AML-193 (cell line): ENCODE results near the gene PRKAG2.
"Not testable (repeated sequence)": the region's sequence is repeated elsewhere in the genome, so short reads cannot be mapped to it uniquely, and the experiment has no call there.

ENCODE experiments used
- DNase-seq, 2 experiments: peaks; one replicate each; lab custom pipeline; 2025; lab: John Stamatoyannopoulos, UW

The PRKAG2 gene

DNA sequence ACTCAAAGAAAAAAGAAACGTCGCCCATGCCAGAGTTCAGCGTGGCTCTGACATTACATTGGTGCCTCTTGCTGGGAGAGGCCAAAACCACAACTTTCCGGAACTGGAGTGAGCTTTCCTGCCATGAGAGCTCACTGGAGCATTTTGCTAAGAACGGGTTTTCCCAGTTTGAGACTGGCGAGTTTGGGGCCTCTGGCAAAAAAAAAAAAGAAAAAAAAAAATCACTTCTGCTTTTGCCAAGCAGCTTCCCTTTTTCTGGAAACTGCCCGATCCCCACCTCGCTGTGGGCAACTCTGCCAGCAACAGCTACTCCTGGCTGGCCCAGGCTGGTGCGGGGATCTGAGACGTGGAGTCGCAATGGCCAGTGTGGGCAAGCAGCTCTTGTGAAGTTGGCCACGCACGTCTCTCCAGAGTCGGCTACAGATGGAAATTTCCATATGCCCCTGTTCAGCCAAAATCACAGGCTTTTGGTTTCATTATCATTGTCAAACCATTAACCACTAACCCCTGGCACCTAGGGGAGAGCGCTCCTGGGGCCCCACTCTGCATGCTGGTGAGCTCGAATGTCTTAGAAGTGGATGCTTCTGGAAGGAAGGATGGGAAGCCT lies 25.7 kb downstream of the PRKAG2 start:
- peak; percentile 80 for DNase-seq

DNA sequence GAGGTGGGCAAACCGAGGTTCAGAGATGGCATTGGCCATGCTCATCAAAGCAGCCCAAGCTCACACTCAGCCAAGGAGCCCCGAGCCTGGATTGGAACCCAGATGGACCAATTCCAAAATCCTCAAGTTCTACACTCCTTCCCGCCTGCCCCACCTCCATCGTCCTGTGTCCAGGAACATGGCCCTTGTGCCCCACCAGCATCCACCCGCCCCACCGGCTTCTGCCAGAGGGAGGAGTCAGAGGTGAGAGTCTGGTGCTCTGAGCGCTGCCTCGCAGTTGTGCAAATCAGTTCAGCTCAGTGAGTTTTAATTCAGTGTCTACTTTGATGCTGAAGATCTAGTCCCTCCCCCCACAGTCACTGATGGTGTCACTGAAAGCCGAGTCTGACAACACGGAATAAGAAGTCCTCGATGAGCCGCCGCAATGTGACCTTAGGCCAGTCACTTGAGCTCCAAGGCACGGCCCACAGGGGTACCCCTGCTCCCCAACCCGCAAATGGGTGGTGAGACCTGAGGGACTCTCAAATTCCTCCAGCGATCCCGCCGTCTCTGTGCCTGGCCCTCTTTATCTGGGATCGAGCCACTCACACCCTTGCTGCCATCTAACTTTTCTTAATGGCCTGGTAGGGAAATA lies 26.3 kb downstream of the PRKAG2 start:
- no peak for DNase-seq

GRCh38 chr7:151849879-151850260 lies 27.0 kb downstream of the PRKAG2 start:
- DNase-seq = no peak

GRCh38 chr7:151849008-151849878 lies 27.7 kb downstream of the PRKAG2 start:
- DNase-seq = no peak

DNA sequence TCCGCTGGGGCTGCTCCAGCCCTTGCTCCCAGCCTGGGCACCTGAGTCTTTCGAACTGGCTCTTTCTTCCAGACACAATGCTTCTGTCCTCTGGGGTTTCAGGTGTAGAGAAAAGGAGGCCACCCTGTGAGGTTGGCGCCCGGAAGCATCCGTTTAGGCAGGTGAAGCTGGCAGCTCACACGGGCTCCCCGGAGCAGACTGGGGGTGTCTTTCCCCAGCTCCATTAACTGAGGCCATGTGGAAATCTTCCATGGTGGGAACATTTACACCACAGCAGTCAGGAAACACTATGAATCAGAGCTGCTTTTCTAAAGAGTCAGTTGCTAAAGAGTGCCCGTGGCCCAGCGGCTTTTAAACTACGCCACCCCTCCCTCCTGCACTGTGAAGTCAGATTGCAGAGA lies 29.2 kb downstream of the PRKAG2 start:
- no peak for DNase-seq

DNA sequence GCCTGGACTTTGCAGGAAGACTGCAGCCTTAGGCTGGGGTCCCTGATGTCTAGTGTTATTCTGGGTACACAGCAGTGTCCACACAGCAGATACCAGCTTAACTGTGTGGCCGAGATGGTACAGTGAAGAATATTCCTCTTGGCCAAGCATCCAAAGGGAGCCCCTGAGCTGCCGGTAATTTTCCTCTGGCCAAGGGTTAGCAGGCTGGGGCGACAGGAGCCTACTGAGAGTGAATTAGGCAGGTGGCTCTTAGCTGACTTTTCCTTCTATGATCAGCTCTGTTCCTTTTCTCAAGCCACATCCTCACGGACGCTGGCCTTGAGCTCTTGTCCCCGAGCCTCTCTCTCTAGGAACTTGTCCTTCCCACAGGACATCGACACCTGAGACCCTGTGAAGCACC lies 29.8 kb downstream of the PRKAG2 start:
- DNase-seq = no peak

DNA sequence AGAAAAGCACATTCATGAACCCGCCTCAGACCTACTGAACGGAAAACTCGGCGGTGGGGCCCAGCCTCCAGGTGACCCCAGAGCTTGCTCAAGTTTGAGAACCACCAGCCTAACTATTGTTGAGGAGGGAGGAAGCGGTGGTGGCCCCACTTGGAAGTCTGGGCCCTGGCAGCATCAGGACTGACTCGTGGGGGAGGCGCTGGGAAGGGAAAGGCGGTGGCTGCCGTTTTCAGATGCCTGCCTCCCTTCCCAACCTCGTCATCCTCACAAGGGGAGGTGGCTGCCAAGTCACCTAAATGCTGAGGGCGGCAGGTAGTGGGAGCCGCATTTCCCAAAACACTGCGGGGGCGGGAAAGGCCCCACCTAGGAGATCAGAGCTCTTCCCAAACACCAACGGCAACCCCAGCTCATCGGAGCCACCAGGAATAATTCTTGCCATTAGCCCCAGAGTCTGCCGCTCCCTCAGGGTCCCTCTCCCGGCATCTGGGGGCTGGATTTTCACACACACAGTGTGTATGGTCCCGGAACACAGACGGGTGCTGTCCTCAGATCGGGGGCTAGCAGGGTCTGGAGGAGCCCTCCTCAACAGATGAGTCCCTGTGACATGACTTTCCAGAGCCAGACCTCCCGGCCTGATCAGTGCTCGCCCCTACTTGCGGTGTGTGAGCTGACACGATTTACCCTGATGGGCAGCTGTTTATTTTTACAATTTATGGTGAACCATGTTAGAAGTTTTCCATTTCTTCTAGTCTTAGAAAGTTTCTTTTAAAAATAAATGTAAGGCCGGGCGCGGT lies 31.3 kb downstream of the PRKAG2 start:
- DNase-seq = no peak

DNA sequence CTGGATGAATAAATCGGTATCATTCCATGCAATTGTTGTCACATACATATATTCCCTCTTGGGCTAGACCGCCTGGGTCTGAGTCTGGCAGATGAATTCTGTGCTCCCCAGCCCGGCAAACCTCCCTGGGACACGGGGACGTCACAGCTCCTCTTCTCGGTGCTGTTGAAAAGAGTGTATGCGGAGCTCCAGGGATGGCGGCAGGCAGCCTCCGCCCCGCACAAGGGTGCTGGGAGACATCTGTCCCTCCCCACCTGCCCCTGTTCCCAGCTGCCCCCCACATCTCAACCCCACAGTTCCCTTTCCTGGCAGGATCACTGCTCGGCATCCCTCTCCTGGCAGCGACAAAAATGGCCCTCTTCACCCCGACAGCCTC lies 32.1 kb downstream of the PRKAG2 start:
- no peak for DNase-seq

- peak; percentile 21 to 26 for DNase-seq
Measured at GRCh38 chr7:151844071-151844824, 32.7 kb downstream of the PRKAG2 start.

- no peak for DNase-seq
Measured at GRCh38 chr7:151843181-151843580, 33.7 kb downstream of the PRKAG2 start.

- DNase-seq = not testable (repeated sequence)
Measured at GRCh38 chr7:151841395-151842051, 35.4 kb downstream of the PRKAG2 start.

DNA sequence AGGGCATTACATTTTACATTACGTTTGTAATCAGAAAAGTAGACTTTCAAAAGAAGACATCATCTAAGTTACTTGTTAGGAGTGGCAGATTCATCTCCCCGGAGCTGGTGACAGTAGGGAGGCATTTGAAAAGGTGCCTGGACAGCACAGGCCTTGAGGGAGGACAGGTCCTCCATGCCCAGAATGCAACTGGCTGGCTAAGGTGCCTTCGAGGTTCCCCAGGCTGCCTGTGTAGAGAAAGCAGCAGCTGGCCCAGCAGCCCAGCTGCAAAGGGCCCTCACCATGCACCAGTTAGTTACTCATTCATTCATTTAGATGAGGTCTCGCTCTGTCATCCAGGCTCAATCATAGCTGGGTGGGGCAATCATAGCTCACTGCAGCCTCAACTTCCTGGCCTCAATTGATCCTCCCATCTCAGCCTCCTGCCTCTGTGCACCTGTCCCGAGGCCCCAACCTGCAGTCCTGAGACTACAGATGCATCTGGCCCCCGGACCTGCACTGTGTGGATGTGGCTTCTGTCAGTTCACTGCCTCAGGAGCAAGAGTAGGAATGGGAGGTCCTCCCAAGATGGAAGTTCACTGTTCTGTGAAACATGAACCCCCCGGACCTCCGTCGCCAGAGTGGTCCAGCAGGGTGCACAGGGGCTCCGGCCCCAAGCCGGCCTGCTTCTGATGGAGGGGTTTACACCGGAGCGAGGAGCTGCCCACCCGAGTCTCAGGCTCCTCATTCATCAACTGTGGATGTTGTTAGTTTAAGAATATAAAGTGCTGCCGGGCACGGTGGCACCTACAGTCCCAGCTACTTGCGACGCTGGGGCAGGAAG lies 36.6 kb downstream of the PRKAG2 start:
- DNase-seq = no peak

- DNase-seq = peak in 1 of 2 experiments; percentile 35
Measured at GRCh38 chr7:151839451-151839921, 37.4 kb downstream of the PRKAG2 start.

- DNase-seq = peak; percentile 92 to 96
Measured at GRCh38 chr7:151838861-151839381, 38.0 kb downstream of the PRKAG2 start.

DNA sequence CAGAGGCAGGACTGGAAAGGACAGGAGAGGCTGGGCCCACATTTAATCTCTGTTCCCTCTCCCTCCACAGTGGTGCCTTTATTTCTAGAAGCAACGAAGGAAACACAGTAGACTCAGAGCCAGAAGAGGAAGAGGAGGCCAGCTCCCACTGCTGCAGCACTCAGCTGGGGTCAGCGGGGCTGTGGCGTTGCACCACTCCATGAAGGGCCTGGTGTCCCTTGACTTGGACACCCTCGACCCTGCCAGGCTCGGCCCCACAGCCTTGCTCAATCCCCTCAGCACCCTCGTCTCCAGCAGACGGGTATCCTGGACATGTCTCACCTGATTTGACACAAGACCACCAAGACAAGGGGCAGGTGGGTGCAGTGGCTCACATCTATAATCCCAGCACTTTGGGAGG lies 38.8 kb downstream of the PRKAG2 start:
- DNase-seq = peak in 1 of 2 experiments; percentile 15

DNA sequence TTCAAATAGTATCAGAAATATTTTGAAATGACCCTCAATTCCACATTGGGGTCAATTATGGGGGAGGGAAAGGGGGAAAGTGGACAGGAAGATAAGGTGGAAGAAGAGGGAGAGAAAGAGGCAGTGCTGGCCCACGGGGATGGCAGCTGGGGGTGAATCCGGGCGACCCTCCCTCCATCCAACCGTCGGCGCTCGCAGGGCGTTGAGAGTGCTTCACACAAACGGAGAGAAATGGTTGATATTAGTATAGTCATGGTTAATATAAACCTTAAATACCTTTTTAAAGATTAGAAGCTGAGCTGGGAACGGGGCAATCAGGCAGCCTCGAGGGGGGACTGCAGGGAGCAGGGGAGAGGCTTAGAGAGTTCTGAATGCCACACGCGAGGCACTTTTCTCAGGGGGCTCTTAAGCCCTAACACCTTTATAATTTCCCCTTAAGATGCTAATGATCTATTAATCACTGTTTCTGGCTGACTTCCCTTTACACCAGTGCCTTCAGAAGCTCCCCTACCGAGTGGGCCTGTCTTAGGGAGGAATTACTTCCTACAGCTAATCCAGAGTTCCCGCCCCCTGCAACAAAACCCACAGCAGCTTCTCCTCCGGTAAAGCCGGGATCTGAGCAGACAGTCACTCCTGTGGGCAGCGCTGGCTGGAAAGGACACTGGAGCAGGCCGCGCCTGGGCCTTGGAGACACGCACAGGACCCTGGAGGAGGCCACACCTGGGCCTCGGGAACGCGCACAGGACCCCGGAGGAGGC lies 39.5 kb downstream of the PRKAG2 start:
- no peak for DNase-seq

DNA sequence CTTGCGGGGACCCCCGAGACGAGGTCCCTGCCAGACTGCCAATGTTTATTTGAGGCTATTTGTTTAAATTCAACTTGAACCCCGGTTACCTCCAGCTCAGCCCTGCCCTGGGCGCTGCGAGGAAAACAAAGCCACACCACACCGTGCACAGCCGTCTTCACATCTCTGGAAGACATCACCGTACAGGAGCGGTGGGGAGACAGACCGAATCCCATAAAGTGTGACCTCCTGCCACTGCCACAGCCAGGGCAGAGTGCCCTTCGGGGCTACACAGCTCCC lies 40.0 kb downstream of the PRKAG2 start:
- DNase-seq = no peak

DNA sequence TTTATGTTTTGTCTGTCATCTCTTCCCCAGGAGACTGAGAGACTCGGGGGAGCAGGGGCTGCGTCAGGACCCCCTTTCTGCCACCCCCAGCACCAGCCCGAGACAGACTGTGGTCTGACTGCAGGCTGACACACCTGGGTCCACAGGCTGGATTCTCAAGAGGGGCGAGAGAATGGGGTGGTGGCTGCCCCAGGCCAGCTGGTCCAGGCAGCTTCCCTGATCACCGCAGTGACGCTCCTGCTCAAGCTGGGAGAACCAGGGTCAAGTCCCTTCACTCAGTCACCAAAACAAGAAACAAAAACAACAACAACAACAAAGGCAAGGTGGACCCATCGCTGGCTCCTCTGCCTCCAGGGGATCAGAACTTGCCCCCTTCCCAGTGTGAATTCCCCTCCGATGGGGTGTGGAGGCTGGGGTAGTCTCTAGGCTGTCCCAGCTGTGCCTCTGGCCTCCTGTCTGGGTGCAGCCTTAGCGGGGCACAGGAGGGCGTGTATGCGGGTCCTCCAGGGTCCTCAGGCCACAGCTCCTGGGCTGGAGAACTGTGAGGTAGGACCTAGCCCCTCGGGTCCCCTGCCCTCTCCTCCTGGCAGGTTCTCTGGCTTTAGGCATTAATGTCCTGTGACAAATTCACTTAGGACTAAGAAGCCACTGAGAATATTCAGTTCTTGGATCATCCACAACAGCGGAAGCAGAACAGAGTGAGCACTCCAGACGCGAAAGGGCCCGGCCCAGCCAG lies 40.6 kb downstream of the PRKAG2 start:
- DNase-seq = no peak

DNA sequence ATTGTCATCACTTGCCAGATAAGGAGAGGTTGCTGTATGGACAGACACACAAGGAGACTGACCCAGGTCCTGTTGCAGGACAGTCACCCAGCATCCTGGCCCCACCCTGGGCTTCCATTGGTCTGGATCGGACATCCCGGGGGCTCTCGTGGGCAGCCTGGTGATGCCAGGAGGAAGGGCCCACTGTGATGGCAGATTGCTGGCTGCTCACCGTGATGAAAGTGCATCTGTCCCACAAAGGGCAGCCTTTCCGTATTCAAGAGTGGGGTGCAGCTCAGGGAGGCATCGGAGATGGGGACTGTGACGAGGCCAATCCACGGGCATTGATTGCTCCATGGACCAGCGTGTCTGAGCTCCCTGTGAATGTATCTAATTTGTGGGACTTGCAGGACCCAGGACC lies 41.3 kb downstream of the PRKAG2 start:
- no peak for DNase-seq
